ENCODE measurements around the gene ABCG2.

- TF ChIP-seq CTCF (IDR thresholded peaks at IDR 0.05) (no peak), POLR2A (IDR thresholded peaks at IDR 0.05) (no peak)
These were observed at the start of gene ABCG2 for GRCh38 chr4:88158489-88159228.
